ENCODE measurements around the gene MIA3. TPM values are rescaled to one million over a fixed set of nuclear protein-coding genes. Genes with fewer than 3 reads are reported as not detected.

The MIA3 gene
- total RNA-seq, 1 donor from 2014 or later: 24.3 TPM

- Histone ChIP-seq H3K9me3 (no peaks in the 10 kb centered on the region), H3K4me1 (peaks cover 21% of the 10 kb centered on the region), H3K36me3 (no peaks in the 10 kb centered on the region), H3K27me3 (no peaks in the 10 kb centered on the region), H3K27ac (no peak overlapping the region), H3K4me3 (no peak overlapping the region)
- intact Hi-C loops (cut with DNase I): loop anchor here (10.0 kb wide), 1 partner anchor 433 kb away; no protein-coding TSS in a partner anchor
- TF ChIP-seq CTCF (IDR thresholded peaks at IDR 0.05): no peak
- no peak for DNase-seq (ENCODE audit: extremely low spot score in 2 of 2)
Observed at GRCh38 chr1:222641269-222641948, 23.5 kb downstream of the MIA3 start.

GRCh38 chr1:222642468-222642867 lies 24.6 kb downstream of the MIA3 start:
- DNase-seq (ENCODE audit: extremely low spot score in 2 of 2): no peak
- no peak overlapping the region for H3K27ac ChIP-seq
- TF ChIP-seq POLR2AphosphoS5 (IDR thresholded peaks at IDR 0.05; ENCODE audit: insufficient read depth in 1 of 2, low read depth in 1 of 2) (no peak), CTCF (IDR thresholded peaks at IDR 0.05) (no peak), POLR2A (IDR thresholded peaks at IDR 0.05) (no peak)
- H3K36me3 ChIP-seq: no peaks in the 10 kb centered on the region
- no peaks in the 10 kb centered on the region for H3K9me3 ChIP-seq
- H3K4me1 ChIP-seq: peaks cover 21% of the 10 kb centered on the region
- H3K27me3 ChIP-seq: no peaks in the 10 kb centered on the region
- intact Hi-C loops (cut with DNase I): loop anchor here (10.0 kb wide), 1 partner anchor 432 kb away; no protein-coding TSS in a partner anchor
- no peak overlapping the region for H3K4me3 ChIP-seq

- intact Hi-C loops (cut with DNase I): loop anchor here (10.0 kb wide), 1 partner anchor 431 kb away; no protein-coding TSS in a partner anchor
- peak overlapping the region; percentile 92 to 95 for H3K4me3 ChIP-seq
- no peaks in the 10 kb centered on the region for H3K9me3 ChIP-seq
- peaks cover 21% of the 10 kb centered on the region for H3K4me1 ChIP-seq
- H3K27ac ChIP-seq: peak overlapping the region; percentile 92
- TF ChIP-seq CTCF (IDR thresholded peaks at IDR 0.05) (no peak), POLR2AphosphoS5 (IDR thresholded peaks at IDR 0.05; ENCODE audit: insufficient read depth in 1 of 2, low read depth in 1 of 2) (no peak), POLR2A (IDR thresholded peaks at IDR 0.05) (no peak)
- H3K36me3 ChIP-seq: no peaks in the 10 kb centered on the region
- no peak for DNase-seq (ENCODE audit: extremely low spot score in 2 of 2)
- H3K27me3 ChIP-seq: no peaks in the 10 kb centered on the region
Observed at GRCh38 chr1:222643606-222643937, 25.7 kb downstream of the MIA3 start.

- intact Hi-C loops (cut with DNase I): loop anchor here (1.0 to 10.0 kb wide), 2 partner anchors 69 to 431 kb away; no protein-coding TSS in a partner anchor
- peak overlapping the region; percentile 92 for H3K27ac ChIP-seq
- no peaks in the 10 kb centered on the region for H3K27me3 ChIP-seq
- DNase-seq (ENCODE audit: extremely low spot score in 2 of 2): peak; percentile 98
- no peaks in the 10 kb centered on the region for H3K9me3 ChIP-seq
- no peaks in the 10 kb centered on the region for H3K36me3 ChIP-seq
- H3K4me1 ChIP-seq: peaks cover 21% of the 10 kb centered on the region
- TF ChIP-seq POLR2AphosphoS5 (IDR thresholded peaks at IDR 0.05; ENCODE audit: insufficient read depth in 1 of 2, low read depth in 1 of 2): peak; percentile 96 to 97
- TF ChIP-seq POLR2A (IDR thresholded peaks at IDR 0.05): peak in 1 of 2 donors; percentile 31
- peak in 1 of 3 experiments; percentile 3 for TF ChIP-seq CTCF (IDR thresholded peaks at IDR 0.05)
- peak overlapping the region; percentile 92 to 95 for H3K4me3 ChIP-seq
Observed at GRCh38 chr1:222643938-222644635, 26.2 kb downstream of the MIA3 start.

GRCh38 chr1:222644636-222644980 lies 26.7 kb downstream of the MIA3 start:
- intact Hi-C loops (cut with DNase I): loop anchor here (1.0 to 10.0 kb wide), 2 partner anchors 69 to 430 kb away; no protein-coding TSS in a partner anchor
- Histone ChIP-seq H3K4me1 (peaks cover 21% of the 10 kb centered on the region), H3K4me3 (peak overlapping the region; percentile 92 to 95), H3K27me3 (no peaks in the 10 kb centered on the region), H3K27ac (peak overlapping the region; percentile 92), H3K9me3 (no peaks in the 10 kb centered on the region), H3K36me3 (peaks cover 0 to 5% of the 10 kb centered on the region in 2 donors)
- DNase-seq (ENCODE audit: extremely low spot score in 2 of 2): no peak
- TF ChIP-seq POLR2A (IDR thresholded peaks at IDR 0.05) (no peak), POLR2AphosphoS5 (IDR thresholded peaks at IDR 0.05; ENCODE audit: insufficient read depth in 1 of 2, low read depth in 1 of 2) (no peak), CTCF (IDR thresholded peaks at IDR 0.05) (no peak)
